Hepatocyte (in vitro differentiated cells): ENCODE measurements around the gene PTX3.

ENCODE experiments used
- CTCF ChIP-seq: fragments of 200-600 bp; sonication (generic); IDR thresholded peaks from 2 replicates; pipeline ENCODE4 v1.5.1; 2016; ENCODE audit warnings: antibody characterized with exemption, mild to moderate bottlenecking; ENCODE audit not compliant: poor library complexity
- EZH2phosphoT487 ChIP-seq: fragments of 200-600 bp; sonication (generic); IDR thresholded peaks from one replicate; pipeline ENCODE4 v1.6.1; 2018; ENCODE audit warnings: antibody characterized with exemption, mild to moderate bottlenecking, low read depth, moderate library complexity; ENCODE audit not compliant: unreplicated experiment, severe bottlenecking

GRCh38 chr3:157445857-157446256 lies 9.2 kb downstream of the PTX3 start:
- TF ChIP-seq CTCF (no peak), EZH2phosphoT487 (no peak)
